HUES6 (cell line): ENCODE measurements around the gene CEMP1.
"Not testable (repeated sequence)": the region's sequence is repeated elsewhere in the genome, so short reads cannot be mapped to it uniquely, and the experiment has no call there.

Experiments used
- H3K27ac ChIP-seq: 2 replicates; pipeline ENCODE4 v1.7.0; 2013; ENCODE audit warnings: low read depth, mild to moderate bottlenecking, low read length, inconsistent platforms
- H3K27me3 ChIP-seq: 2 replicates; pipeline ENCODE4 v1.6.1; 2013; ENCODE audit warnings: low read length; ENCODE audit not compliant: control insufficient read depth, insufficient read depth
- H3K36me3 ChIP-seq: 2 replicates; pipeline ENCODE4 v1.6.1; 2013; ENCODE audit warnings: low read length; ENCODE audit not compliant: control insufficient read depth, insufficient read depth
- H3K4me1 ChIP-seq: 2 replicates; pipeline ENCODE4 v1.6.1; 2013; ENCODE audit warnings: low read length; ENCODE audit not compliant: control insufficient read depth, insufficient read depth
- H3K4me3 ChIP-seq: 2 replicates; pipeline ENCODE4 v1.5.1; 2013; ENCODE audit warnings: low read depth, low read length
- H3K9ac ChIP-seq: one replicate; pipeline ENCODE4 v1.6.1; 2013; ENCODE audit warnings: mild to moderate bottlenecking, low read length
- H3K9me3 ChIP-seq: 2 replicates; pipeline ENCODE4 v1.6.1; 2013; ENCODE audit warnings: low read depth, low read length; ENCODE audit not compliant: control insufficient read depth, insufficient read depth

Gene CEMP1, protein sequence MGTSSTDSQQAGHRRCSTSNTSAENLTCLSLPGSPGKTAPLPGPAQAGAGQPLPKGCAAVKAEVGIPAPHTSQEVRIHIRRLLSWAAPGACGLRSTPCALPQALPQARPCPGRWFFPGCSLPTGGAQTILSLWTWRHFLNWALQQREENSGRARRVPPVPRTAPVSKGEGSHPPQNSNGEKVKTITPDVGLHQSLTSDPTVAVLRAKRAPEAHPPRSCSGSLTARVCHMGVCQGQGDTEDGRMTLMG

DNA sequence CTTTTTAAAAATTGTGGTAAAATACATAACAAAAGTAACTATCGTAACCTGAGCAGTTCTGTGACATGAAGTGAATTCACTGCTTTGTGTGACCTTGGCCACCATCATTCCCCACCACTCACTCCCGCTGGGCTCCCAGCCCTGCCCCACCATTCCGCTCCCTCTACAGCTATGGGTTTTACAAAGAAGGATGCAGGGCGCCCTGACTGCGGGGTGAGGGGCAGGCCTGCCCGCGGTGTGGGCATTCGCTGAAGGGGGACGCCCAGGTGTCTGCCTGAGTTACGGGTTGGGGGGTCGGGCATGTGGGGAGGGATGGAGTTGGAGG lies at the start of gene CEMP1:
Gene CEMP1, minus strand, starts transcription at position 38 of the 325 bp plus-strand sequence. CDS start 335 bp downstream, outside the sequence.
- Histone ChIP-seq H3K36me3 (peaks cover 26% of the 10 kb centered on the region), H3K9ac (peak within 1 kb of the TSS; percentile 72), H3K9me3 (no peaks in the 10 kb centered on the region), H3K4me3 (peak within 1 kb of the TSS; percentile 69), H3K27ac (peak within 1 kb of the TSS; percentile 18; the same call in 1 of the 2 replicates), H3K27me3 (no peaks in the 10 kb centered on the region), H3K4me1 (peaks cover 8% of the 10 kb centered on the region)

DNA sequence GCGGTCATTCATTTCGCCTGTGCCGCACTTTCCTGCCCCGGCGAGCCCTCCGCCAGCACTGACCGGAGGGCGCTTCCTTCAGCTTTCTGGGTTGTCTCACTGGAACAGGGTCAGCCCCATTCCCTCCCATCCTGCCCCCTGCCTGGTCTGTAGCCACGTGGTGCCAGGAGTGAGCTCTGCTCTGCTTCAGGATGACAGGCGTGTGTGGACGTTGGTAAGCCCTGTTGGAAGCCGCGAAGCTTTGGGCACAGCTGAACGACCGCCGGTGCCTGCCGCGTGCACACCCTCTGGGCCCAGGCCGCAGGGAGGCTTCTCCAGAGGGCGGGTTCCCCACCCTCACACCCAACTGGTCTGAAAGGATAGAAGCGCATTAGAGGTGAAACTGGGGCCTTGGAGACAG lies 49.6 kb upstream of the CEMP1 start:
- H3K4me3 ChIP-seq, H3K27me3 ChIP-seq, H3K36me3 ChIP-seq, H3K9ac ChIP-seq, H3K27ac ChIP-seq, H3K9me3 ChIP-seq, H3K4me1 ChIP-seq: not testable (repeated sequence)

DNA sequence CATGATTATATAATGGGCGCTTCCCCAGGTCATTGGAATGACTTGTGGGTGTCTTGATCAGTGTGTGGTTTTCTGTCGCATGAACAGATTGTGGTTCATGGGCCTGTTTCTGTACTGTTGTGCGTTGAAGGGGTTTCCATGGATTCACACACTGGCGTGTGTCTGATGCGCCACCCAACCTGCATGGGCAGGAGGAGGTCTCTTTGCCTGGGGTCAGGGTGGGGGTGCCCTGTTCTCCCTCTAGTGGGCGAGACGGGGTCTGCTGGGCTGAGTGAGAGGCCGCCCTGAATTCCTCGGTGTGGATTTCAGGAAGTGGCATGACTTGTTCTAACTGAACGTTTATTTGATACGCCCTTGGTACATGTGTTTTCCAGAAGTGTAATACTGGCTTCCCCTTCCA lies 48.9 kb upstream of the CEMP1 start:
- H3K27ac ChIP-seq, H3K9me3 ChIP-seq, H3K4me1 ChIP-seq, H3K9ac ChIP-seq, H3K4me3 ChIP-seq, H3K36me3 ChIP-seq, H3K27me3 ChIP-seq: not testable (repeated sequence)

DNA sequence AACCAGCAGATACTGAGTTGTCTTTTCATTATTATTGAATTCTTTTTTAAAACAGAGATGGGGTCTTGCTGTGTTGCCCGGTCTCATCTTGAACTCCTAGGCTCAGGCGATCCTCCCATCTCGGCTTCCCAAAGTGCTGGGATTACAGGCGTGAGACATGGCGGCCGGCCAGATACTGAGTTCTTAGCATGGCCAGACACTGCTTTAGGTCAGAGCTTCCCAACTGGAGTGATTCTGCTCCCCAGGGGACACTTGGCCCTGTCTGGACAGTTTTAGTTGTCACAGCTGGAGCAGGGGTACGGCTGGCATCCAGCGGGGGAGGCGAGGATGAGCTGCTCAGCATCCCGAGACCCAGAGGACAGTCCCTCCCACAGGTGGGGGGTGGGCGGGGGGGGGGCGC lies 47.7 kb upstream of the CEMP1 start:
- H3K4me3 ChIP-seq, H3K27ac ChIP-seq, H3K36me3 ChIP-seq, H3K9ac ChIP-seq, H3K9me3 ChIP-seq, H3K27me3 ChIP-seq, H3K4me1 ChIP-seq: not testable (repeated sequence)

DNA sequence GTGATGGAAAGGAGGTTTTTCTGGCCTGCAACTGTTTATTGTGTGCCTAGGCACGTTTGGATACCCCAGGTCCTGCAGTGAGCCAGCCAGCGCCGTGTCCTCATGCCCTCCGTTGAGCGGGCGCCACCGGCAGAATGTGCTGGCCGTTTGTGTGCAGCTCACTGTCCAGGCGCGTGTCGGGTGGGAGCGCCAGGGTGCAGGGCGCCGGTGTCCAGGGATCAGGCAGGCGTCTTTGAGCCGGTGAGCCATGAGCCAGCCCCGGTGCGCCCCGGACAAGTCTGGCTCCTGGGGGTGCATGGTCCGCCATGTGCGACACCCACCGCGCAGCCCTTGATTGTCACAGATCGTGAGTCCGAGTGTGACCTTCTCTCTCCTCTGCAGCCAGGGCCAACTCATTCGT lies 45.8 kb upstream of the CEMP1 start:
- not testable (repeated sequence) for H3K4me1 ChIP-seq, H3K27ac ChIP-seq, H3K4me3 ChIP-seq, H3K27me3 ChIP-seq, H3K36me3 ChIP-seq, H3K9me3 ChIP-seq, H3K9ac ChIP-seq

DNA sequence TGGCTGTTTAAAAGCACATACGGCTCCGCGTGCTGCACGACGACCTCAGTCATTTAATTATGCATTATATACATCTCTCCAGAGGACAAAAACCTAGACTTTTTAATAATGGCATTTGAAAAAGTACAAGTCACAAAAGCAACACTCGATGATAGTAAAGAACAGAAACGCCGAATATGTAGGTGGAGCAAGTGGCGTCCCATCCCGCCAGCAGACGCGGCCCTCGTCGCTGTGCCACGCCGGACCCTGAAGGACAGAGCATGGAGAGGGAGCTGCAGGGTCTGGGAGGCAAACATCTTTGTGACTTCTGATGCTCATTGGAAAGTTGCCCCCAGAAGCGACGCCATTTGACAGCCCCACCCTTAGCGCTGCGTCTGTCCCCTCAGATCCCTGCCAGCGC lies 44.6 kb upstream of the CEMP1 start:
- not testable (repeated sequence) for H3K4me3 ChIP-seq, H3K4me1 ChIP-seq, H3K9me3 ChIP-seq, H3K27me3 ChIP-seq, H3K9ac ChIP-seq, H3K27ac ChIP-seq, H3K36me3 ChIP-seq

DNA sequence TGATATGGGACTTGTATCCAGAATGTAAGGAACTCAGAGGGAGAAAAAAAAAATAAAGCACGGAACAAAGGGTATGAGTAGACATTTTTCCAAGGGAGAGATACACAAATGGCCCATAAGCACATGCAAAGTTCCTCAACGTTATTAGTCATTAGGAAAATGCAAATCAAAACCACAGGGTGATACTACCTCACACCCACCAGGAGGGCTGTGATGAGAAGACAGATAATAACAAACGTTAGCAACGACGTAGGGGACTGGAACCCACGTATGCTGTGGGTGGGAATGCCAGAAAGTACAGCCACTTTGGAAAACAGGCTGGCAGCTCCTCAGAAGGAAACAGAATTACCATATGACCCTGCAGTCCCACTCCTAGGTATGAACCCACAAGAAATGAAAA lies 41.5 kb upstream of the CEMP1 start:
- not testable (repeated sequence) for H3K9ac ChIP-seq, H3K27me3 ChIP-seq, H3K36me3 ChIP-seq, H3K27ac ChIP-seq, H3K9me3 ChIP-seq, H3K4me1 ChIP-seq, H3K4me3 ChIP-seq

DNA sequence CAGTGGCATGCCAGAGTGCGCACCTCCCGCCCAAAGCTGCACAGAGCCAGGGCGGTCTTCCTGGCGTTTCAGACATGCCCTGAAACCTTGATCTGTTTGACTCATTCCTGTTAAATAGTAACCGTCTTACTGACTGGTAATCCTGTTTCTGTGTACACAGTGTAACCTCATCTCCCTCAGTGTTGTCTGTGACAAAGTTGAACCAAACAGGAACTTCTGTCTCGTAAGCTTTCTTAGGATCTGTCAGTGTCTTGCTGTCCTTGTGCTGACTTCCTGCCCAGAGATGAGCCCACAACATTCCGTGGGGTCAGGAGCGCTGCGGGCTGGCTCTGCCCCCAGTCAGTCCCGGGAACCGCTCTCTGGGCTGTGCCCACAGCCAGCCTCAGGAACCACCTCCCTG lies 37.4 kb upstream of the CEMP1 start:
- H3K9me3 ChIP-seq, H3K36me3 ChIP-seq, H3K4me3 ChIP-seq, H3K27me3 ChIP-seq, H3K4me1 ChIP-seq, H3K9ac ChIP-seq, H3K27ac ChIP-seq: not testable (repeated sequence)

DNA sequence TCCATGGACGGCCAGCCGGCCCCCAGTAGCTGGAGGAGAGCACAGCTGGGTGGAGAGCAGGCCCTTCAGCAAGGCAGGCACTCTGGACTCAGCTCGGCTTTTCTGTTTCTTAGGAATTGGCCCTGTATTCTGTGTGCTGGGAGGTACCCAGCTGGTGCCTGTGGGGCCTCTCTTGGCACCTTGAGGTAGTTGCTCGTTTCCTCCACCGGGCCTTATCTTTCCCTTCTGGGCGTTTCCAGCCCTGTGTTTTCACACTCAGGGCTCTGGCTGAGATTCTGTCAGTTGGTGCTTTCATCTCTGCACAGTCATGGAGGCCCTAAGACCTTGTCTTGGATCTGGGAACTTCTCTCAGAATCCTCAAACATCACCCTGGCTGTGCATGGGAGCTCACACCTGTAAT lies 36.3 kb upstream of the CEMP1 start:
- H3K27me3 ChIP-seq, H3K36me3 ChIP-seq, H3K4me3 ChIP-seq, H3K4me1 ChIP-seq, H3K9ac ChIP-seq, H3K9me3 ChIP-seq, H3K27ac ChIP-seq: not testable (repeated sequence)

DNA sequence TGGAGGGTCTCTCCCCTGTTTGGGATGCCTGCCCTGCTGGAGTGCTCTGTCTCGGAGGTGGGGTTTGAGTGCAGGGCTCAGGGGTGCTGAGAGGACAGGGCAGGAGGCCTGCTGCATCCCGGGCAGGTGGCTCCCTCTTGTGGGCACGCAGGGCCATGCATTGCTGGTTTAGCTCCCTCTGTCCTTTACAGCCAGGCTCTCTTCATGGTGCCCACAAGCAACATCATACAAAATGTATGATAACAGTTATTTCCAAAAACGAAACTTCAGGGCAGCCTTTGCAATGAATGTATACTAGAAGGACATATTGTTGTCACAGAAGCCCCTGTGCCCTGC lies 29.6 kb upstream of the CEMP1 start:
- H3K4me1 ChIP-seq, H3K4me3 ChIP-seq, H3K27me3 ChIP-seq, H3K9ac ChIP-seq, H3K27ac ChIP-seq, H3K9me3 ChIP-seq, H3K36me3 ChIP-seq: not testable (repeated sequence)

DNA sequence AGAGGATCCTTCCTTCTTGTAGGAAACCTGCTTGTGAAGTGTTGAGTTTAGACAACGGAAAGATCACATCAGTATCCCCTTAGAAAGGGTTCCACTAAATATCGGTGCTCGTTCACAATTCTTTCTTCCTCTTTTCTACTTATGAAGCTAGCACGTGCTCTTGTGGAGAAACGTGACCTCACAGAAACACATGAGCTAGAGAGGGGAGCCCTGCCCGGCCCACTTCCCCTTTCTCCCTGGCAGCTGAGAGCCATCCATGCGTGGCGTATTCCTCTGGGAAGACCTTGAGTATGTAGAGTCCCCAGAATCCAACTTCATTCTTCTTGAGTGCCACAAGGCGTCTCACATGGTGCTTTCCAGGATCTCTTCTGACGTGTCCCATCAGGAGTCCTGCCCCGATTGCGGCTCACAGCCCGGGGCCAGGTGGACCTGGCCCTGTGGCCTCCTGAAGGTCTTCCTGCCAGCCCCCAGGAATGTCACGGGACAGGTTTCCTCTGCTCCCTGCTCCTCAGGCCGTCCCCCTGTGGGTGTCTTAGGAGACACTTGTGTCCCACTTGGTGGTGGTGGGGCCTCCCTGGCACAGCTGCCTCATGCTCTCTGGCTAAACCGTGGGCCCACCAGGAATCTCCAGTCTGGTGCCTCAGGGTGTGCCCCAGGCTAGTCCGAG lies 29.1 kb upstream of the CEMP1 start:
- H3K27ac ChIP-seq, H3K36me3 ChIP-seq, H3K4me1 ChIP-seq, H3K9me3 ChIP-seq, H3K27me3 ChIP-seq, H3K9ac ChIP-seq, H3K4me3 ChIP-seq: not testable (repeated sequence)

DNA sequence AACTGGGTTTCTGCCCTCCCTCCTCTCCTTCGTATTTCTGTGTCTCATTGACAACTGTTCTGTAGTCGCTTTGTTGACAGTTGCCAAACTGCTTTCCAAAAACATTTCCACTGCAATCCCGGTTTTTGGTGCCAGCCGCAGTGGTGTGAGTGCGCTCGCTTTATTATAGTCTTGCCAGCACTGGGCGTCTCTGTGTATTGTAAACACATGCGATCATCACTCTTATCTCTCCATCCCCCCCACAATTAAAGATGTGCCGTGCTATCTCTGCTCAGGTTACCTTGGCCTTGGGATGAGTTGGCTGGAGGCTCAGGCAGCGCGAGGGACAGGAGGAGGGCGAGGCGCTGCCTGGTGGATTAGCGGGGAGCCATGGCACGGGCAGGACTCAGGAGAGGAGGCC lies 25.9 kb upstream of the CEMP1 start:
- not testable (repeated sequence) for H3K27ac ChIP-seq, H3K36me3 ChIP-seq

More for the DNA sequence above, 25.9 kb upstream of the CEMP1 start:
- not testable (repeated sequence) for H3K9ac ChIP-seq, H3K9me3 ChIP-seq, H3K4me1 ChIP-seq, H3K27me3 ChIP-seq, H3K4me3 ChIP-seq
